ENCODE results near the gene CLIP2. TPM values are rescaled to one million over a fixed set of nuclear protein-coding genes. Genes with fewer than 3 reads are reported as not detected.

Gene CLIP2
- polyA plus RNA-seq, 1 experiment: 5.6 TPM

- Histone ChIP-seq H3K36me3 (ENCODE audit: control insufficient read depth, insufficient read depth, low read length) (peaks cover 20% of the 10 kb centered on the region), H3K27me3 (ENCODE audit: control insufficient read depth, insufficient read depth, low read length) (no peaks in the 10 kb centered on the region), H3K4me3 (ENCODE audit: low read depth, low read length) (no peak overlapping the region)
- POLR2A ChIA-PET: no interaction called here
- TF ChIP-seq CTCF (IDR thresholded peaks at IDR 0.05; ENCODE audit: insufficient read depth, low read depth, low read length): no peak
- DNase-seq (ENCODE audit: low read depth): no peak
- CTCF ChIA-PET: no interaction called here
Measured at GRCh38 chr7:74354009-74354408, 64.8 kb downstream of the CLIP2 start.

DNA sequence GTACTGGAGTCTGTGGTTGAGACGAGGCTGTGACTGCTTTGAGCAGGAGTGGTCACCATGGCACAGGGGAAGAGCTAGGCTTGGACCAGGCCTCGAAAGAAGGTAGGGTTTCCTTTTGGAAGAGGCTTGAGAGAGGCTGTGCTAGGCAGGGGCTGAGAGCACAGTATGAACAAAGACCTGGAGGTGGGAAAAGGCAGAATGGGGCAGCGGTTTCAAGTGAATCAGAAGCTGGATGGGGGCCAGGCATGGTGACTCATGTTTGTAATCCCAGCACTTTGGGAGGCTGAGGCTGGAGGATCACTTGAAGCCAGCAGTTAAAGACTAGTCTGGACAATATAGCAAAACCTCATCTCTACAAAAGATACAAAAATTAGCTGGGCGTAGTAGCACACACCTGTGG is 65.9 kb downstream of the CLIP2 start:
- DNase-seq (ENCODE audit: low read depth): no peak
- Histone ChIP-seq H3K4me3 (ENCODE audit: low read depth, low read length) (no peak overlapping the region), H3K27me3 (ENCODE audit: control insufficient read depth, insufficient read depth, low read length) (no peaks in the 10 kb centered on the region), H3K36me3 (ENCODE audit: control insufficient read depth, insufficient read depth, low read length) (peaks cover 24% of the 10 kb centered on the region)
- TF ChIP-seq CTCF (IDR thresholded peaks at IDR 0.05; ENCODE audit: insufficient read depth, low read depth, low read length): no peak
- CTCF ChIA-PET: interaction anchor here (0.6 kb wide), 1 partner anchor 46 kb away, joined by 3 read pairs; no protein-coding TSS in a partner anchor
- POLR2A ChIA-PET: no interaction called here

GRCh38 chr7:74356589-74357315 is 67.5 kb downstream of the CLIP2 start:
- Histone ChIP-seq H3K36me3 (ENCODE audit: control insufficient read depth, insufficient read depth, low read length) (peaks cover 28% of the 10 kb centered on the region), H3K27me3 (ENCODE audit: control insufficient read depth, insufficient read depth, low read length) (no peaks in the 10 kb centered on the region), H3K4me3 (ENCODE audit: low read depth, low read length) (no peak overlapping the region)
- no peak for TF ChIP-seq CTCF (IDR thresholded peaks at IDR 0.05; ENCODE audit: insufficient read depth, low read depth, low read length)
- no peak for DNase-seq (ENCODE audit: low read depth)
- ChIA-PET POLR2A (no interaction called here), CTCF (no interaction called here)

DNA sequence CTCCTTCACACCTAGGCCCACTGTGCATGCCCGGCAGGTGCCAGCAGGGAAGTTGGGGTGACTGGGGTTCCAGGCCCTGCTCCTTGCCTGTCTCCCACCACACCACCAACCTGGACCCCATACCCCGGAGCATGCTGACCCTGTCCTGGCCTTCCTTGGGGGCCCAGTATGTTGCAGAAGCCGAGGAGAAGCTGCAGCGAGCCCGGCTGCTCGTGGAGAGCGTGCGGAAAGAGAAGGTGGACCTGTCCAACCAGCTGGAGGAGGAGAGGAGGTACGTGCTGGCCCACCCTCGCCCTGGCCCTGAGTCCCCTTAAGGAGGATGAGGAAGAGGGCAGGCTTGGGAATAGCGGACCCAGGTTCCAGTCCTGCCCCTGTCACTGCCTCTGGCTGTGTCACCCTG is 70.8 kb downstream of the CLIP2 start:
- ChIA-PET CTCF (no interaction called here), POLR2A (no interaction called here)
- TF ChIP-seq CTCF (IDR thresholded peaks at IDR 0.05; ENCODE audit: insufficient read depth, low read depth, low read length): no peak
- no peak for DNase-seq (ENCODE audit: low read depth)
- H3K36me3 ChIP-seq (ENCODE audit: control insufficient read depth, insufficient read depth, low read length): peaks cover 29% of the 10 kb centered on the region
- H3K27me3 ChIP-seq (ENCODE audit: control insufficient read depth, insufficient read depth, low read length): no peaks in the 10 kb centered on the region
- H3K4me3 ChIP-seq (ENCODE audit: low read depth, low read length): no peak overlapping the region

- POLR2A ChIA-PET: no interaction called here
- DNase-seq (ENCODE audit: low read depth): no peak
Measured at GRCh38 chr7:74362266-74362665, 73.1 kb downstream of the CLIP2 start.

More at GRCh38 chr7:74362266-74362665, 73.1 kb downstream of the CLIP2 start:
- Histone ChIP-seq H3K4me3 (ENCODE audit: low read depth, low read length) (no peak overlapping the region), H3K27me3 (ENCODE audit: control insufficient read depth, insufficient read depth, low read length) (no peaks in the 10 kb centered on the region), H3K36me3 (ENCODE audit: control insufficient read depth, insufficient read depth, low read length) (peaks cover 19% of the 10 kb centered on the region)
- no peak for TF ChIP-seq CTCF (IDR thresholded peaks at IDR 0.05; ENCODE audit: insufficient read depth, low read depth, low read length)
- CTCF ChIA-PET: no interaction called here
